ENCODE measurements around the gene GATA6. TPM values are rescaled to one million over a fixed set of nuclear protein-coding genes. Genes with fewer than 3 reads are reported as not detected.

GATA6 gene
- total and polyA plus RNA-seq, 10 of the 15 experiments (the other 5 are each of a cell fraction or from before 2014, with no cell fraction given), result 0.04 to 0.05 TPM; not detected in 8

GRCh38 chr18:22185273-22185672, 15.9 kb downstream of the GATA6 start (continued):
- TF ChIP-seq ASH2L (IDR thresholded peaks at IDR 0.05; ENCODE audit: borderline replicate concordance, low read depth) (no peak), KAT2A (conservative IDR thresholded peaks at IDR 0.05; ENCODE audit: control insufficient read depth, low read depth, low read length) (no peak), RBBP5 (conservative IDR thresholded peaks at IDR 0.05) (no peak), MEF2A (IDR thresholded peaks at IDR 0.05; ENCODE audit: insufficient read depth, low read depth, low read length) (no peak), NFYA (IDR thresholded peaks at IDR 0.05; ENCODE audit: borderline replicate concordance, low read depth, low read length) (no peak), HDAC6 (IDR thresholded peaks at IDR 0.05; ENCODE audit: unreplicated experiment) (no peak), IRF3 (IDR thresholded peaks at IDR 0.05) (no peak), ZNF592 (IDR thresholded peaks at IDR 0.05) (no peak), FOS (IDR thresholded peaks at IDR 0.05; ENCODE audit: borderline replicate concordance, extremely low read depth, insufficient read length) (no peak)

Measured in GM12878 (cell line).